GM12878 (cell line): ENCODE data around the gene RUNDC3A. TPM values are rescaled to one million over a fixed set of nuclear protein-coding genes. Genes with fewer than 3 reads are reported as not detected.
A peak's percentile ranks its signal among the peaks of the same experiment; 100 is the strongest.

ENCODE experiments used
- BMI1 ChIP-seq: fragments of 450-650 bp; IDR thresholded peaks from 2 replicates; pipeline ENCODE4 v1.6.1; 2016; ENCODE audit warnings: mild to moderate bottlenecking, moderate library complexity, borderline replicate concordance
- CREM ChIP-seq: IDR thresholded peaks from 2 replicates; pipeline ENCODE4 v1.6.1; 2014; ENCODE audit warnings: antibody characterized with exemption, low read depth
- KAT2A ChIP-seq: conservative IDR thresholded peaks from 2 replicates; pipeline ENCODE4 v1.6.1; 2011; ENCODE audit warnings: low read depth, low read length; ENCODE audit not compliant: control insufficient read depth
- KLF5 ChIP-seq: fragments of 450-650 bp; IDR thresholded peaks from 2 replicates; pipeline ENCODE4 v1.6.1; 2014; ENCODE audit warnings: mild to moderate bottlenecking; ENCODE audit not compliant: partially characterized antibody
- NBN ChIP-seq: fragments of 450-650 bp; IDR thresholded peaks from 2 replicates; pipeline ENCODE4 v1.6.1; 2016
- NRF1 ChIP-seq: conservative IDR thresholded peaks from 2 replicates; pipeline ENCODE4 v1.6.1; 2011; ENCODE audit warnings: mild to moderate bottlenecking, low read depth, low read length, improper control_type of control experiment
- PAX8 ChIP-seq: fragments of 450-650 bp; IDR thresholded peaks from 2 replicates; pipeline ENCODE4 v1.6.1; 2017; ENCODE audit warnings: mild to moderate bottlenecking, moderate library complexity
- POLR2AphosphoS2 ChIP-seq: IDR thresholded peaks from 2 replicates; pipeline ENCODE4 v1.6.1; 2011; ENCODE audit warnings: low read depth, mild to moderate bottlenecking, low read length, improper control_type of control experiment, moderate library complexity
- RAD21 ChIP-seq: IDR thresholded peaks from 2 replicates; pipeline ENCODE4 v1.6.1; 2011; ENCODE audit warnings: mild to moderate bottlenecking, low read depth, low read length, moderate library complexity; ENCODE audit not compliant: insufficient read depth
- RELA ChIP-seq: fragments of 450-650 bp; IDR thresholded peaks from 2 replicates; pipeline ENCODE4 v1.8.0; 2014; ENCODE audit warnings: borderline replicate concordance; ENCODE audit not compliant: partially characterized antibody
- RELB ChIP-seq: fragments of 450-650 bp; IDR thresholded peaks from 2 replicates; pipeline ENCODE4 v1.6.1; 2017; ENCODE audit warnings: low read depth, mild to moderate bottlenecking, moderate library complexity
- STAT1 ChIP-seq: fragments of 450-650 bp; conservative IDR thresholded peaks from 2 replicates; pipeline ENCODE4 v1.6.1; 2014; ENCODE audit warnings: antibody characterized with exemption, mild to moderate bottlenecking
- TCF12 ChIP-seq: IDR thresholded peaks from 2 replicates; pipeline ENCODE4 v1.6.1; 2011; ENCODE audit warnings: low read depth, mild to moderate bottlenecking, low read length
- YY1 ChIP-seq: IDR thresholded peaks from 2 replicates; pipeline ENCODE4 v1.6.1; 2011; ENCODE audit warnings: low read depth, mild to moderate bottlenecking, low read length
- polyA plus RNA-seq, 11 experiments: library from polyadenylated mRNA; depleted of rRNA in 4 of 11; unstranded in 6 of 11; stranded (reverse) in 5 of 11; fragments of >200 nt; fragmentation: Nextera tagmentation in 4 of 11; fragmentation: Illumina TruSeq in 1 of 11; extraction: Ambion mirVana in 4 of 11; extraction: Trizol in 1 of 11; gene quantifications; 1 replicate in 1 of 11; 2 replicates in 10 of 11; pipeline versions ENCODE4 v1.2.1 to v1.2.3, GENCODE V29; 2011 to 2016; ENCODE audit warnings: inconsistent platforms in 2 of 11, missing spikeins in 2 of 11, low read depth in 1 of 11
- total RNA-seq, 4 experiments: library from RNA; depleted of rRNA in 3 of 4; stranded (reverse); fragments of >200 nt in 3 of 4; fragmentation: Illumina TruSeq in 1 of 4; extraction: Trizol in 1 of 4; gene quantifications; 2 replicates each; pipeline versions ENCODE4 v1.2.1 to v1.2.3, GENCODE V29; 2013 to 2021
- TF ChIP-seq, protein P1 (sequence below): fragments of 450-650 bp; IDR thresholded peaks from 2 replicates; pipeline ENCODE4 v1.6.1; 2017; ENCODE audit warnings: mild to moderate bottlenecking, moderate library complexity
- TF ChIP-seq, protein P2 (sequence below): IDR thresholded peaks from 2 replicates; pipeline ENCODE4 v1.6.1; 2012; ENCODE audit warnings: low read depth, low read length, improper control_type of control experiment
- TF ChIP-seq, protein P3 (sequence below): IDR thresholded peaks from 2 replicates; pipeline ENCODE4 v1.6.1; 2011; ENCODE audit warnings: low read depth, mild to moderate bottlenecking, low read length, moderate library complexity, borderline replicate concordance; ENCODE audit errors: extremely low read depth
- TF ChIP-seq, protein P4 (sequence below): fragments of 450-650 bp; IDR thresholded peaks from 2 replicates; pipeline ENCODE4 v1.6.1; 2018; ENCODE audit warnings: borderline replicate concordance, mild to moderate bottlenecking; ENCODE audit not compliant: partially characterized antibody

Gene RUNDC3A
- total and polyA plus RNA-seq, 10 of the 15 experiments (the other 5 are each of a cell fraction or from before 2014, with no cell fraction given): 0.07 to 0.17 TPM; not detected in 8

GRCh38 chr17:44324571-44325275 lies 16.3 kb downstream of the RUNDC3A start, which contains the start of gene SLC25A39 (continued):
- TF ChIP-seq, protein P1, sequence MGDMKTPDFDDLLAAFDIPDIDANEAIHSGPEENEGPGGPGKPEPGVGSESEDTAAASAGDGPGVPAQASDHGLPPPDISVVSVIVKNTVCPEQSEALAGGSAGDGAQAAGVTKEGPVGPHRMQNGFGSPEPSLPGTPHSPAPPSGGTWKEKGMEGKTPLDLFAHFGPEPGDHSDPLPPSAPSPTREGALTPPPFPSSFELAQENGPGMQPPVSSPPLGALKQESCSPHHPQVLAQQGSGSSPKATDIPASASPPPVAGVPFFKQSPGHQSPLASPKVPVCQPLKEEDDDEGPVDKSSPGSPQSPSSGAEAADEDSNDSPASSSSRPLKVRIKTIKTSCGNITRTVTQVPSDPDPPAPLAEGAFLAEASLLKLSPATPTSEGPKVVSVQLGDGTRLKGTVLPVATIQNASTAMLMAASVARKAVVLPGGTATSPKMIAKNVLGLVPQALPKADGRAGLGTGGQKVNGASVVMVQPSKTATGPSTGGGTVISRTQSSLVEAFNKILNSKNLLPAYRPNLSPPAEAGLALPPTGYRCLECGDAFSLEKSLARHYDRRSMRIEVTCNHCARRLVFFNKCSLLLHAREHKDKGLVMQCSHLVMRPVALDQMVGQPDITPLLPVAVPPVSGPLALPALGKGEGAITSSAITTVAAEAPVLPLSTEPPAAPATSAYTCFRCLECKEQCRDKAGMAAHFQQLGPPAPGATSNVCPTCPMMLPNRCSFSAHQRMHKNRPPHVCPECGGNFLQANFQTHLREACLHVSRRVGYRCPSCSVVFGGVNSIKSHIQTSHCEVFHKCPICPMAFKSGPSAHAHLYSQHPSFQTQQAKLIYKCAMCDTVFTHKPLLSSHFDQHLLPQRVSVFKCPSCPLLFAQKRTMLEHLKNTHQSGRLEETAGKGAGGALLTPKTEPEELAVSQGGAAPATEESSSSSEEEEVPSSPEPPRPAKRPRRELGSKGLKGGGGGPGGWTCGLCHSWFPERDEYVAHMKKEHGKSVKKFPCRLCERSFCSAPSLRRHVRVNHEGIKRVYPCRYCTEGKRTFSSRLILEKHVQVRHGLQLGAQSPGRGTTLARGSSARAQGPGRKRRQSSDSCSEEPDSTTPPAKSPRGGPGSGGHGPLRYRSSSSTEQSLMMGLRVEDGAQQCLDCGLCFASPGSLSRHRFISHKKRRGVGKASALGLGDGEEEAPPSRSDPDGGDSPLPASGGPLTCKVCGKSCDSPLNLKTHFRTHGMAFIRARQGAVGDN: peak; percentile 89
- TF ChIP-seq NRF1 (peak; percentile 22; the same call in 1 of the 2 replicates), BMI1 (no peak), TCF12 (0 out of 2 replicates have a peak, but pooled peaks have one; percentile 5), PAX8 (no peak), RELB (peak; percentile 52; the same call in 1 of the 2 replicates), RELA (peak; percentile 74), STAT1 (0 out of 2 replicates have a peak, but pooled peaks have one; percentile 41), POLR2AphosphoS2 (no peak), RAD21 (no peak), NBN (peak; percentile 61), YY1 (peak; percentile 71; the same call in 1 of the 2 replicates), KAT2A (no peak), CREM (0 out of 2 replicates have a peak, but pooled peaks have one; percentile 14), KLF5 (no peak)
- TF ChIP-seq, protein P2, sequence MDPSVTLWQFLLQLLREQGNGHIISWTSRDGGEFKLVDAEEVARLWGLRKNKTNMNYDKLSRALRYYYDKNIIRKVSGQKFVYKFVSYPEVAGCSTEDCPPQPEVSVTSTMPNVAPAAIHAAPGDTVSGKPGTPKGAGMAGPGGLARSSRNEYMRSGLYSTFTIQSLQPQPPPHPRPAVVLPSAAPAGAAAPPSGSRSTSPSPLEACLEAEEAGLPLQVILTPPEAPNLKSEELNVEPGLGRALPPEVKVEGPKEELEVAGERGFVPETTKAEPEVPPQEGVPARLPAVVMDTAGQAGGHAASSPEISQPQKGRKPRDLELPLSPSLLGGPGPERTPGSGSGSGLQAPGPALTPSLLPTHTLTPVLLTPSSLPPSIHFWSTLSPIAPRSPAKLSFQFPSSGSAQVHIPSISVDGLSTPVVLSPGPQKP: no peak
- TF ChIP-seq, protein P3, sequence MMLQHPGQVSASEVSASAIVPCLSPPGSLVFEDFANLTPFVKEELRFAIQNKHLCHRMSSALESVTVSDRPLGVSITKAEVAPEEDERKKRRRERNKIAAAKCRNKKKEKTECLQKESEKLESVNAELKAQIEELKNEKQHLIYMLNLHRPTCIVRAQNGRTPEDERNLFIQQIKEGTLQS: no peak
- TF ChIP-seq, protein P4, sequence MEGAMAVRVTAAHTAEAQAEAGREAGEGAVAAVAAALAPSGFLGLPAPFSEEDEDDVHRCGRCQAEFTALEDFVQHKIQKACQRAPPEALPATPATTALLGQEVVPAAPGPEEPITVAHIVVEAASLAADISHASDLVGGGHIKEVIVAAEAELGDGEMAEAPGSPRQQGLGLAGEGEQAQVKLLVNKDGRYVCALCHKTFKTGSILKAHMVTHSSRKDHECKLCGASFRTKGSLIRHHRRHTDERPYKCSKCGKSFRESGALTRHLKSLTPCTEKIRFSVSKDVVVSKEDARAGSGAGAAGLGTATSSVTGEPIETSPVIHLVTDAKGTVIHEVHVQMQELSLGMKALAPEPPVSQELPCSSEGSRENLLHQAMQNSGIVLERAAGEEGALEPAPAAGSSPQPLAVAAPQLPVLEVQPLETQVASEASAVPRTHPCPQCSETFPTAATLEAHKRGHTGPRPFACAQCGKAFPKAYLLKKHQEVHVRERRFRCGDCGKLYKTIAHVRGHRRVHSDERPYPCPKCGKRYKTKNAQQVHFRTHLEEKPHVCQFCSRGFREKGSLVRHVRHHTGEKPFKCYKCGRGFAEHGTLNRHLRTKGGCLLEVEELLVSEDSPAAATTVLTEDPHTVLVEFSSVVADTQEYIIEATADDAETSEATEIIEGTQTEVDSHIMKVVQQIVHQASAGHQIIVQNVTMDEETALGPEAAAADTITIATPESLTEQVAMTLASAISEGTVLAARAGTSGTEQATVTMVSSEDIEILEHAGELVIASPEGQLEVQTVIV: no peak
